Choroid plexus epithelial cell (primary cell): ENCODE results near the gene B3GALT5.

Source experiments
- DNase-seq: peaks from one replicate; pipeline ENCODE4 v3.0.0-alpha.2; 2010; ENCODE audit warnings: low read depth
- H3K4me3 ChIP-seq: 2 replicates; pipeline ENCODE4 v1.5.1; 2011; ENCODE audit warnings: low read depth, mild to moderate bottlenecking, control low read depth, low read length, moderate library complexity
- TF ChIP-seq, protein P1 (sequence below): conservative IDR thresholded peaks from 2 replicates; pipeline ENCODE4 v1.5.1; 2011; ENCODE audit warnings: low read depth, mild to moderate bottlenecking, control low read depth, inconsistent platforms, low read length, moderate library complexity

B3GALT5 gene

DNA sequence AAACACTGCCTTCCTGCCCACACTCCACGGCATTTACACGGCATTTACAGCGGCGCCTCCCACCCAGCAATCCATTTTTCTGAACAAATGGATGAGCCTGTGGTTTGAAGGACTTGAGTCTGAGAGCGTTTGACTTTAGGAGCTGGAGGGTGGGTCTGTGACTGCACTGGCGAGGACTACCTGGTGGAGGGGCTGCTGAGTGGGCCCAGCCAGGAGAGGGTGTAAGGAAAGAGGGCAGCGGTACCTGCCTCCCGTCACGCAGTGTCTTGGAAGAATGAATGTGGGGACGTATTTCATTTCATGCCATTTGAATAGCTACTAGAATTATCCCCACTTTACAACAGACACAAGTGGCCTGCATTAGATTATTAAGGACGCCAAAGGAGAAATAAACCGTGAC lies 62.9 kb downstream of the B3GALT5 start:
- H3K4me3 ChIP-seq: no peak overlapping the region
- TF ChIP-seq, protein P1, sequence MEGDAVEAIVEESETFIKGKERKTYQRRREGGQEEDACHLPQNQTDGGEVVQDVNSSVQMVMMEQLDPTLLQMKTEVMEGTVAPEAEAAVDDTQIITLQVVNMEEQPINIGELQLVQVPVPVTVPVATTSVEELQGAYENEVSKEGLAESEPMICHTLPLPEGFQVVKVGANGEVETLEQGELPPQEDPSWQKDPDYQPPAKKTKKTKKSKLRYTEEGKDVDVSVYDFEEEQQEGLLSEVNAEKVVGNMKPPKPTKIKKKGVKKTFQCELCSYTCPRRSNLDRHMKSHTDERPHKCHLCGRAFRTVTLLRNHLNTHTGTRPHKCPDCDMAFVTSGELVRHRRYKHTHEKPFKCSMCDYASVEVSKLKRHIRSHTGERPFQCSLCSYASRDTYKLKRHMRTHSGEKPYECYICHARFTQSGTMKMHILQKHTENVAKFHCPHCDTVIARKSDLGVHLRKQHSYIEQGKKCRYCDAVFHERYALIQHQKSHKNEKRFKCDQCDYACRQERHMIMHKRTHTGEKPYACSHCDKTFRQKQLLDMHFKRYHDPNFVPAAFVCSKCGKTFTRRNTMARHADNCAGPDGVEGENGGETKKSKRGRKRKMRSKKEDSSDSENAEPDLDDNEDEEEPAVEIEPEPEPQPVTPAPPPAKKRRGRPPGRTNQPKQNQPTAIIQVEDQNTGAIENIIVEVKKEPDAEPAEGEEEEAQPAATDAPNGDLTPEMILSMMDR: no peak

DNA sequence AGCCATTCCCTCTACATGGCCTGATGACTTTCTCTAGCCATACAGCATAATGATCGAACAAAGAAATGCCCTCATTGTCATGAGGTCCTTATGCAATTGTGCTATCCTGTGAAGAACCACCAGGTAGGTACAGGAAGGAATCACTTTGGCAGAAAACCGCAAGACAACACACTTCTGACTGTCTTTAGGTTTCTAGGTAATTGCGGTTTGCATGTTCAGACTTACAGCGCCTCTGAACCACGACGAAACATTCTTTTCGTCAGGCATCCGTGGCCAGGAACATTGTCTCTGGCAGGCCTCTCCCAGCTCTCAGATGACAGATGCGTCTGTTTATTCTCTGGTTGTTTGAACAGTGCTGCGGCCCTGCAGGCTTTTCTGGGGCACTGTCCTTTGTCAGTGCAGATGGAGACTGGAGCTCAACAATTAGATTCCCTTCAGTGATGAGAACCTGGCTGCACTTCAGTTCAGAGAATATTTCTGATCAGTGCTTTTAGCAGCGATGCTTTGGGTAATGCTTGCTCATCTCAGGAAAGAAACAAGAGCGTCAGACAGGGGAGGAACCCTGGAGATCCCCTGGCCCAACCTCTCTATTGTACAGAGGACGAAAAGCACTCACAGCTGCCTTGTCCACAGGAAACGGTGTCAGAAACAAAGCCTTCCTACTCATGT lies 63.4 kb downstream of the B3GALT5 start:
- DNase-seq: peak; percentile 67
- H3K4me3 ChIP-seq: no peak overlapping the region
- TF ChIP-seq, protein P1: peak; percentile 7

More for the DNA sequence above, 62.9 kb downstream of the B3GALT5 start:
- DNase-seq: no peak

DNA sequence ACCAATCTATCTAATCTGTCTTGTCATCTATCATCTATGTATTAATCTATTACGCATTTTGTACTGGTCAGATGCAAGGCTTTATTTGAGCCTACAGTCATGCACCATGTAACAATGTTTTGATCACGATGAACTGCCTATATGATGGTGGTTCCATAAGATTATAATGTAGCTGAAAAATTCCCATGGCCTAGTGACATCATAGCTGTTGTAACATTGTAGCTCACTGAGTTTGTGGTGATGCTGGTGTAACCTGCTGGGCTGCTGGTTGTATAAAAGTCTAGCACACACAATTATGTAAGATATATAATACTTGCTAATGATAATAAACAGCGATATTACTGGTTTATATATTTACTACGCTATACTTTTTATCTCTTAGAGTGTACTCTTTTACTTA lies 67.5 kb downstream of the B3GALT5 start:
- TF ChIP-seq, protein P1: no peak
- no peak overlapping the region for H3K4me3 ChIP-seq
- no peak for DNase-seq

DNA sequence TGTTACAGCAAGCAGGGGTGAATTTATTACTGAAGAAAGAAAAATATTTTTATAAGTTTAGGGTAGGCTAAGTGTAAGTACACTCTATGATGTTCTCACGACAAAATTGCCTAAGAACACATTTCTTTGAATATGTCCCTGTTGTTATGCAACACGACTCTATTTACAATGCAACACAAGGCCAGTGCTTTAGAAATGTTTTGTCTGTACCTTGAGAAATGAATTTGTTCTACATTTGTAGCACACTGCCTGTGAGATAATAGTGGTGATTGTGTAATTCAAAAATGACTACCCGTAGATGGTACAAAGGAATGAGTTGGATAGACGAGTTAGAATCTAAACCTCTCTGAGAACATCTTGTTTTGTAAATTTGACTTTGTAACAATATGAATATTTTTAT lies 68.5 kb downstream of the B3GALT5 start:
- TF ChIP-seq, protein P1: no peak

DNA sequence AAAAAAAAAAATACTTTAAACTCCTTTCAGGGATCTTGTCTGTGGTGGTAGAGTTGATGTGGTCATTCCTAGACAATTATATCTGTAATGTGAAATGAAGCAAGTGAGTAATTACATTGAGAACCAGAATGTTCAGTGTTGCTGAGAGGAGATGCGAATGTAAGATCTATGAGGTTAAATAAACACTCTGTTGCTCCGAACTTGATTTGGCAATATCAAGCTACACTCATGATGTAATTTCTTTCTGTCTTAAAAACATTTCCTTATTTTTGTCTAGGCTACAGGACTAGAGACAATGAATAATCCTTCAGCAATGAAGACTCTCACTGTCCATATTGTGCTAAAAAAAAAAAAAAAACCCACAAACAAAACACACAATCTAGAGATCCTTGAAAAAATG lies 69.1 kb downstream of the B3GALT5 start:
- DNase-seq: peak; percentile 96
- H3K4me3 ChIP-seq: no peak overlapping the region
- TF ChIP-seq, protein P1: no peak

More for the DNA sequence above, 68.5 kb downstream of the B3GALT5 start:
- no peak overlapping the region for H3K4me3 ChIP-seq
- peak; percentile 95 for DNase-seq

DNA sequence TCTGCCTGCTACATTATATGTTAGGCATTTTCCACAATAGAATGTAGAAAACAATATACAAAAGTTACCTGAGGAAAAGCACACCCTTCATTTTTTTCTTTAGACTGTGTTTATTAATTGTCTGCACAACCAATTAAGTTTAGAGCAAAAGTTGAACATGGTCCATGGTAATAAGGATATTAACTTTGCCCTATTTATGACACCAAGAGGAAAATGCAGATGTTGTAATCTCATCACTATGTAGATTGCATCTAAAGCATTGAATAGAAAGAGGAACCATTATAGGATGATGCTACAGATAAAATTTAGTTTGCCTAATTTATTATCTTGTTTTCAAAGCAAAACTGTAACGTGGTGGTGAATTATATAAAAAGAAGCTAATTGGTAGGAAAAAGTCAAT lies 72.5 kb downstream of the B3GALT5 start:
- no peak overlapping the region for H3K4me3 ChIP-seq
- TF ChIP-seq, protein P1: no peak
- DNase-seq: no peak

DNA sequence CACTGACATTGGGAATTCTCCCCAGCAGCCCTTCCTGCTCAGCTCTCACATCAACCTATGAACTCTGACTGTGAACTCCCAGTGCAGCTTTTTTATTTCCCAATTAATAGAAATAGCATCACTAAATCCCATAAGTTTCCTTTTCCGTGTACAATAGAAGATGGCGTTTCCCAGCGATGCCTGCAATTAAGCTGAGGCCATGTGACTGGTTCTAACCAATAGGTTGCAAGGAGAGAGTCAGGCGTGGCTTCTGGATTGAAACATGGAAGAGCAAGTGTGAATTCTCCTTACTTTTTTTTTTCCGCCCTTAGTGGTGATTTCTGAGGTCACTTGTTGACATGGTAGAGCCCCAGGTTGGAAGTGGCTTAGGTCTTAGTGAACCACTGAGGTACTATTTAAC lies 73.3 kb downstream of the B3GALT5 start:
- no peak for DNase-seq
- TF ChIP-seq, protein P1: no peak
- no peak overlapping the region for H3K4me3 ChIP-seq
